Measurements from ENCODE around the gene KRTAP2-1. TPM values are rescaled to one million over a fixed set of nuclear protein-coding genes. Genes with fewer than 3 reads are reported as not detected.
A peak's percentile ranks its signal among the peaks of the same experiment; 100 is the strongest.
"Not testable (repeated sequence)": the region's sequence is repeated elsewhere in the genome, so short reads cannot be mapped to it uniquely, and the experiment has no call there.

KRTAP2-1 gene
- total RNA-seq, 1 experiment from 2014 or later, result not detected

DNA sequence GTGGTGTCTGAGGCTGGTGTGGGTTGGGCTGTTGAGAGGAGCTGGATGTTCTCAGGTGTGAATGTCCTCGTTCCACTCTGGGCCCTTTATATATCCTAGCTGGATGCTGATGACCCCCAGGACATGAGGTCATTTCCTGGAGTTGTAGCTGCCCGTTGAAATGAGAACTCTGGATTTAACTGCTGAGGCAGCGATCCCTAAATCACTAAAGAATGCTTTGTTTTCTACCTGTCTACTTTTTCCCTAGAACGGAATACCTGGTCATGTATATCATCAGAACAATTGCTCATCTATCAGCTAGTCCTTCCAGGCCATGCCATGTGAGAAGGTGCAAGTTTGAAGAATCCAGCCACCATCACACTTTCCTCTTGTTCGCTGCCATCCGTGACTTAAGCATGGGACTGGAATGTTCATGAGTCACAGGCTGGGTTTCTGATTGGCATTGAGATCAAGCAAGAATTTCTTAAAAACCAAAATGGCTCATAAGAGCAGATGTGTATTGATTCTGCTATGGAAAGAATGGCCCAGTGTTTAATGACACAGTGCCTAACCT is 13.0 kb upstream of the KRTAP2-1 start, which contains the start of gene KRTAP2-3:
Gene KRTAP2-3 (minus strand): TSS at position 63 of the 553 bp plus-strand sequence. CDS start 64 bp downstream, outside the sequence.
- peak; percentile 90 for DNase-seq (ENCODE audit: low read depth)
- in situ Hi-C loops (cut with HindIII; ENCODE audit: low pct_unique_long_range_greater_than_20kb, low sequenced_read_pairs), result no loop called here

DNA sequence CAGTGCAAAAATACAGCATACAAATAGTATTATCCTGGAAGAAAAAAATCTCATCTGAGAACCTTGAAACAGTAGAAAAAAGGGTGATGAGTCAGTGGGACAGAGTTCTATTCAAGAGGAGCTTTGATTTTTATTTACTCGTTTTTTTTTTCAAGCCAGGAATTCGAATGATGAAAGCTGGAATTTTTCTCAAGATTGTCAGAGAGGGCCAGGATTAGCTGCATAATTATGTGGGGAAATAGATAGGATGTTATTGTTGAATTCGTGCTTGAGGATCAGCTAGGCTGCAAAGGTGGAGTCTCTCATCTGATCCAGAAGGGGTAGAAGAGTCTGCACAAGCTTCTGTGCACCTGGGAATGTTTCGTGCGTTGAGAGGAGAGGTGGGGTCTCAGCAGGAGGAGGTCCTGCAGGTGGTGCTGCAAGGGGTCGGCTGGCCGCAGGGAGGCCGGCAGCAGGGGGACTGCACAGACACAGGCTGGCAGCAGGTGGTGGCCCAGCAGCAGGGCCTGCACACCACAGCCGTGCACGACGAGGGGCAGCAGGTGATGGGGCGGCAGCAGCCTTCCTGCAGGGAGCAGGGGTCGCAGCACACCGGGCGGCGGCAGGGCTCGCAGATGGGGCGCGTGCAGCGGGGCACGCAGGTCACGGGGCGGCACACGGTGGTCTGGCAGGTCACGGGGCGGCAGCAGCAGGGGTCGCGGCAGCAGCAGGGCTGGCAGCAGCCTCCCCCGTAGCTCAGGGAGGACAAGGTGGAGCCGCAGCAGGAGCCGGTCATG is 12.3 kb upstream of the KRTAP2-1 start:
- in situ Hi-C loops (cut with HindIII; ENCODE audit: low pct_unique_long_range_greater_than_20kb, low sequenced_read_pairs), result not testable (repeated sequence)
- DNase-seq (ENCODE audit: low read depth), result peak; percentile 86

DNA sequence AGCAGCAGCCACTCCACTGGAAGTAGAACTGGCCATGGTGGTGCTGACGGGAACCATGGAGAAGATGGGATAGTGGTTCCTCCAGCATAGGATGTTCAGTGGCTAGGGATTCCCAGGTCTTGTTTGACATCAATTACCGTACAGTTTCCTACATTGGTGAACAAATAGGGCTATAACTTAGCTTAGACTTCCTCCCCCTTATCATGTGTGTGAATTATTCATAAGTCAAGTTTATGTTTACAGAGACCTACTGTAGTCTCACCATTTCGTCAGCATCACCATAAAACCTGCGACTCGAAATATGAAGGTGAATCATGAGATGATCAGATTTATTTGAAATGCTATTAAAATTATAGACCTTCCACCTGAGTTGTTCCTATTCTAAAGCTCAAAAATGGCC is 11.6 kb upstream of the KRTAP2-1 start:
- DNase-seq (ENCODE audit: low read depth), result no peak
- in situ Hi-C loops (cut with HindIII; ENCODE audit: low pct_unique_long_range_greater_than_20kb, low sequenced_read_pairs), result no loop called here

DNA sequence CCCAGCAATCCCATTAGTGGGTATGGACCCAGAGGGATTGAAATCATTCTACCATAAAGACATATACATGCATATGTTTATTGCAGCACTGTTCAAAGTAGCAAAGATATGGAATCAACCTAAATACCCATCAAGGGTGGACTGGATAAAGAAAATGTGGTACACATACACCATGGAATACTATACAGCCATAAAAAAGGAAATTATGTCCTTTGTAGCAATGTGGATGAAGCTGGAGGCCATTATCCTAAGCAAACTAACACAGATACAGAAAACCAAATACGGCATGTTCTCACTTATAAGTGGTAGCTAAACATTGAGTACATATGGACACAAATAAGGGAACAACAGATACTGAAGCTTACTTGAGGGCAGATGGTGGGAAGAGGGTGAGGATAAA is 10.4 kb upstream of the KRTAP2-1 start:
- no peak for DNase-seq (ENCODE audit: low read depth)
- in situ Hi-C loops (cut with HindIII; ENCODE audit: low pct_unique_long_range_greater_than_20kb, low sequenced_read_pairs), result no loop called here

DNA sequence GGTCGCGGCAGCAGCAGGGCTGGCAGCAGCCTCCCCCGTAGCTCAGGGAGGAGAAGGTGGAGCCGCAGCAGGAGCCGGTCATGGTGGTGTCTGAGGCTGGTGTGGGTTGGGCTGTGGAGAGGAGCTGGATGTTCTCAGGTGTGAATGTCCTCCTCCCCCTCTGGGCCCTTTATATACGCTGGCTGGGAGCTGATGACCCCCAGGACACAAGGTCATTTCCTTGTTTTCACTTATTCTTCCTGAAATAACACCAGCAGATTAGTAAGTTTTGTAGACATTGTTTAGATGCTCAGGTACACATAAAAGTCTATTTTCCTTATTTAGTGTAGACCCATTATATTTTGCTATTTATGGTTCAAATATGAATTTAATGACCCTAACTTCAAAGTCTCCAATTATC is 8.0 kb upstream of the KRTAP2-1 start, which contains the start of gene KRTAP2-2:
Gene KRTAP2-2 (minus strand): TSS at position 101 of the 400 bp plus-strand sequence. CDS start 19 bp downstream, at position 82.
- in situ Hi-C loops (cut with HindIII; ENCODE audit: low pct_unique_long_range_greater_than_20kb, low sequenced_read_pairs), result not testable (repeated sequence)

DNA sequence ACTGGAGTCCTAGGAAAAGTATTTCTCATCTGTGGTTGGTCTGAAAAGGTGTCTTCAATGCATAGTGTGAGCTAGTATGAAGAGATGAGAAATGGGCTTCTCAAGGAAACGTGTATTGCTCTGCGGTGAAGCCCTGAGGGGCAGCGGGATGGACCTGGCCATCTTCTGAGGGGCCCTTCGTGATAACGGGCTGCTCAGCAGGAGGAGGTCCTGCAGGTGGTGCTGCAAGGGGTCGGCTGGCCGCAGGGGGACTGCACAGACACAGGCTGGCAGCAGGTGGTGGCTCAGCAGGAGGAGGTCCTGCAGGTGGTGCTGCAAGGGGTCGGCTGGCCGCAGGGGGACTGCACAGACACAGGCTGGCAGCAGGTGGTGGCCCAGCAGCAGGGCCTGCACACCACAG is 7.4 kb upstream of the KRTAP2-1 start:
- in situ Hi-C loops (cut with HindIII; ENCODE audit: low pct_unique_long_range_greater_than_20kb, low sequenced_read_pairs); DNase-seq (ENCODE audit: low read depth): not testable (repeated sequence)

More for the DNA sequence above, 8.0 kb upstream of the KRTAP2-1 start, which contains the start of gene KRTAP2-2:
- DNase-seq (ENCODE audit: low read depth), result not testable (repeated sequence)

DNA sequence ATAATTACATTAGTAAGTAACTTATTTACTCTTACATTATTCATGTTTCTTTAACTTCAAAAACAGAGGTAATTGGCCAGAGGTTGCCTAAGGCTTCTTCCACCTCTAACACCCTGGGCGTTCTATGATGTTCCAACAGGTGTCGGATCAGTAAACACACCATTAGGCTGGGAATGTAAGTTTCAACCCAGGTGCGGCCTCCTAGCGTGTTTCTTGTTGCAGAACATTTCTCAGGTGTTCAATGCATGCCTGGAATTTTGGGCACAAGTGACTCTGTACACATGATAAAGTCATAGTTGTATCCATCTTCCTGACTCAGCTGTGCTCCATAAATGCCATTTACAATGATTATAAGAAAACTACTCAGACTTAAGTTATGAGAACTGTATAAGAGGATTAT is 6.9 kb upstream of the KRTAP2-1 start:
- in situ Hi-C loops (cut with HindIII; ENCODE audit: low pct_unique_long_range_greater_than_20kb, low sequenced_read_pairs), result no loop called here

DNA sequence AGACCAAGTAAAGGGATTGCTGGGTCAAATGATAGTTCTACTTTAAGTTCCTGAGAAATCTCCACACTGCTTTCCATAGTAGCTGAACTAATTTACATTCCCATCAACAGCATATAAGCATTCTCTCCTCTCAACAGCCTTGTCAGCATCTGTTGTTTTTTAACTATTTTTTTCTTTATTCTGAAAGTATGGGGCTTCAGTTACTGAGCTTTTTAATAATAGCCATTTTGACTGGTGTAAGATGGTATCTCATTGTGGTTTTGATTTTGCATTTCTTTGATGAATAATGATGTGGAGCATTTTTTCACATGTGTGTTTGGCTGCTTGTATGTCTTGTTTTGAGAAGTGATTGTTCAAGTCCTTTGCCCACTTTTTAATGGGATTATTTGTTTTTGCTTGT is 5.5 kb upstream of the KRTAP2-1 start:
- DNase-seq (ENCODE audit: low read depth), result no peak
- in situ Hi-C loops (cut with HindIII; ENCODE audit: low pct_unique_long_range_greater_than_20kb, low sequenced_read_pairs), result no loop called here

More for the DNA sequence above, 6.9 kb upstream of the KRTAP2-1 start:
- DNase-seq (ENCODE audit: low read depth), result no peak

DNA sequence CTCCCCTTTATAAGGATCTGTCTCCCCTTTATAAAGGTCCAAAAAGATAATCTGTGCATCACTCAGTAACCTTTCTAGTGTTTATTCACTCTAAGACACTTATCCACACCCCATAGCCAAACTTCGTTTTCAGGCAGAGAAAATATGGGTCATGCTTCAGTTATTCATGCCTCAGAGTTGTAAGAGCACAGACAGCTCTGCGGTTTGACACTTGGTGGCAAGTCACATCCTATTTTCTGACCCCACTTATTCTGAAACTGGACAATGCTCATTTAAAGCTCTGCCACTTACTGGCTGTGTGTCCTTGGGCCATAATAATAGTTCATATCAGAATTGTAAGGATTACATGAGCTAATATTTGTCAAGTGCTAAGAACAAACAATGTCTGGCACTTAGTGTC is 2.0 kb upstream of the KRTAP2-1 start:
- no peak for DNase-seq (ENCODE audit: low read depth)
- in situ Hi-C loops (cut with HindIII; ENCODE audit: low pct_unique_long_range_greater_than_20kb, low sequenced_read_pairs), result no loop called here

DNA sequence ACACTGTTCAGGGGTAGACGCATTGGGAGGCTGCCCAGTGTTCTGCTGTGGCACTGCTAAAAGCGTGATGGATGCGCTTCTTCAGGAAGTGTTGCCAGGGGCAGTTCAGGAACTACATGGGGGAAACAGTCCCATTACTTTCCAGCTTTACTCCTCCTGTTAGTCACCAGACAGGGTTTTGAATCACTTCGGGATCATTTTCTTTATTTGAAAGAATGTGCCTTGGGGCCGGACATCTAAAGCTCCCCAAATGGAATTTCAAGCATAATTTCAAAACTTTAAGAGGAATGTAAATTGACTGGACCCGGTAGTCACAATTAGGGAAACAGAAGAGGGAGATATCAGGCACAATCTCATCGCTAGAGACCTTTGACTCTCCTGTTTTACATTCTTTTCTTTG is 1.3 kb upstream of the KRTAP2-1 start:
- no peak for DNase-seq (ENCODE audit: low read depth)
- in situ Hi-C loops (cut with HindIII; ENCODE audit: low pct_unique_long_range_greater_than_20kb, low sequenced_read_pairs), result no loop called here

DNA sequence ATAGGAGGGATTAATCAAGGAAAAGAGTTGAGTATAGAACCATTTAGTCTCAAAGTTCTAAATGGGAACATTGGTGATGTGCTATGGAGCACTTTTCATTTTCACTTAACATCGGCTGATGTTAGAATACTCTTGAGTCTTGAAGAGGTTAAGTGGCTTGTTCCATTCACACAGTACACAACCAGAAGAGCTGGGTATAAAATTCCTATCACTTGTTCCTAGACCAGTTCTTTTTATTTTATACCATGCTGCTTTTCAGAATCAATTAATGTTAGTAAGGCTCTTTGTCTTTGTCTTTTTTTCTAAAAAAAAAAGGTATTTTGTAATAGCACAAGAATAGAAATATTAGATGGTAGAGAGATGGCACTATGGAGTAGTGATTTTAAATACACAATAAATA is 4.2 kb downstream of the KRTAP2-1 start:
- in situ Hi-C loops (cut with HindIII; ENCODE audit: low pct_unique_long_range_greater_than_20kb, low sequenced_read_pairs), result no loop called here
- no peak for DNase-seq (ENCODE audit: low read depth)

DNA sequence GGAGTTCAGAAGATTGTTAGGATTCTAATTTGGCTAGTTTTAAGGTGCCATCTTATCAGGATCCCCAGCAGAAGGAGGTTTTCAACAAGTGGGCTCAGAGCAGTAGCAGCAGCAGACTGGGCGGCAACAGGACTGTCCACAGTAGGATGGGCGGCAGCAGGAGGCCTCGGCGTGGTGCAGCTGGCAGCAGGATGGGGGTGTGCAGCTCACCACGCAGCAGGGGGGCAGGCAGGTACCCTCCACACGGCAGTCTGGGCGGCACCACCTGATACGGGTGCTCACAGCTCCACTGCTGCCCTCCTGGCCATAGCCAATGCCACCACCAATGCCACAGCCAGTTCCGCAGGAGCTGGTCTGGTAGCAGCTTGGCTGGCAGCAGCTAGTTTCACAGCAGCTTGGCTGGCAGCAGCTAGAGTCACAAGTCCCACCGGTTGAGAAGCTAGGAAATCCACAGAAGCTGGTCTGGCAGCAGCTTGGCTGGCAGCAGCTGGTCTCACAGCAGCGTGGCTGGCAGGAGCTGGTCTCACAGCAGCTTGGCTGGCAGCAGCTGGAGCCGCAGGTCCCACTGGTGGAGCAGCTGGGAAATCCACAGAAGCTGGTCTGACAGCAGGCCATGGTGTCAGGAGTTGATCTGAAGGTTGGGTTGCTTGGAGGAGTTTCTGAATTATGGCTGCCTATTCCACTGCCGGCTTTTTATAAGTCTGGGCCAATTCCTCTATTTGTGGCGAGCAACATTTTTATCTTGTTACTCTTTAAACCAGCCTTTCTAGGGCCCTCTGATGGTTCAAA is 6.1 kb downstream of the KRTAP2-1 start, which contains the start of gene KRTAP1-1:
Gene KRTAP1-1 (minus strand): TSS at position 668 of the 789 bp plus-strand sequence. CDS start 53 bp downstream, at position 615.
- DNase-seq (ENCODE audit: low read depth); in situ Hi-C loops (cut with HindIII; ENCODE audit: low pct_unique_long_range_greater_than_20kb, low sequenced_read_pairs): not testable (repeated sequence)

DNA sequence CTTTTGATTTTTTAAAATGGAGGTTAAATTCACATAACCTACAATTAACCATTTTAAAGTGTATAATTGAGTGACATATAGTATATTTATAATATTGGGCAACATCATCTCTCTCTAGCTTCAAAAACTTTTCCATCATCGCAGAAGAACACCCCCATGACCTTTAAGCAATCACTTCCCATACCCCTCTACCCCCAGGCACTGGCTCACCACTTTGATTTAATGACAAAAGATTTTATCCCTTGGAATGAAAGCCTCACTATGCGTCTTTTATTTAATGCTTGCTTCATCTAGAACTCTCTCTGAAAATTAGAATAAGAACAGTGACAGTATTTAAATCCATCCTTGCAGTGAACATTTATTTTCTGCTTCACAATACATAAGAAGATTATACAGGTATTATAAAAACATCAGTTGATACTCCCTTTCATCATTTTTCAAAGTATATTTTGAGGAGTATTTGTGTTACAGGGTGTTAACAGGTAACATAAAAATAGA is 9.2 kb downstream of the KRTAP2-1 start:
- in situ Hi-C loops (cut with HindIII; ENCODE audit: low pct_unique_long_range_greater_than_20kb, low sequenced_read_pairs), result no loop called here
- no peak for DNase-seq (ENCODE audit: low read depth)

DNA sequence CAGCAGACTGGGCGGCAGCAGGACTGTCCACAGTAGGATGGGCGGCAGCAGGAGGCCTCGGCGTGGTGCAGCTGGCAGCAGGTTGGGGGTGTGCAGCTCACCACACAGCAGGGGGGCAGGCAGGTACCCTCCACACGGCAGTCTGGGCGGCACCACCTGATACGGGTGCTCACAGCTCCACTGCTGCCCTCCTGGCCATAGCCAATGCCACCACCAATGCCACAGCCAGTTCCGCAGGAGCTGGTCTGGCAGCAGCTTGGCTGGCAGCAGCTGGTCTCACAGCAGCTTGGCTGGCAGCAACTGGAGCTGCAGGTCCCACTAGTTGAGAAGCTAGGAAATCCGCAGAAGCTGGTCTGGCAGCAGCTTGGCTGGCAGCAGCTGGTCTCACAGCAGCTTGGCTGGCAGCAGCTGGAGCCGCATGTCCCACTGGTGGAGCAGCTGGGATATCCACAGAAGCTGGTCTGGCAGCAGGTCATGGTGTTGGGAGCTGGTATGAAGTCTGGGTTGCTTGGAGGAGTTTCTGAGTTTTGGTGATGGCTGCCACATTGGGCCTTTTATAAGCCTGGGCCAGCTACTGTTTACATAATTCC is 12.7 kb downstream of the KRTAP2-1 start, which contains the start of gene KRTAP1-3:
Gene KRTAP1-3 (minus strand): TSS at position 529 of the 590 bp plus-strand sequence. CDS start 53 bp downstream, at position 476.
- DNase-seq (ENCODE audit: low read depth); in situ Hi-C loops (cut with HindIII; ENCODE audit: low pct_unique_long_range_greater_than_20kb, low sequenced_read_pairs): not testable (repeated sequence)

DNA sequence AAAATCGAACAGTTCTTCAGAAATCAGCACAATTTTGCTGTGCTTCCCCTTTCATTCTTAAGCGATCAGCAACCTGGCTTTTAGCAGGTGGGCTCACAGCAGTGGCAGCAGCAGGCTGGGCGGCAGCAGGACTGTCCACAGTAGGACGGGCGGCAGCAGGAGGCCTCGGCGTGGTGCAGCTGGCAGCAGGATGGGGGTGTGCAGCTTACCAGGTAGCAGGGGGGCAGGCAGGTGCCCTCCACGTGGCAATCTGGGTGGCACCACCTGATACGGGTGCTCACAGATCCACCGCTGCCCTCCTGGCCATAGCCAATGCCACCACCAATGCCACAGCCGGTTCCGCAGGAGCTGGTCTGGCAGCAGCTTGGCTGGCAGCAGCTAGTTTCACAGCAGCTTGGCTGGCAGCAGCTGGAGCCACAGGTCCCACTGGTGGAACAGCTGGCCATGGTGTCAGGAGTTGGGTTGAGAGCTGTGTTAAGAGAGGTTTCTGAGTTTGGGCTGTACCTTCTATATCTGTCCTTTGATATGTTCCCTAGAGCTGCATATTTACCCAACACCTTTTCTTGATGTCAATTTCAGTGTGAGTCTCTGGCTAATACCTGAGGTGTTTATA is 17.4 kb downstream of the KRTAP2-1 start, which contains the start of gene KRTAP1-4:
Gene KRTAP1-4 (minus strand): TSS at position 563 of the 613 bp plus-strand sequence. CDS start 117 bp downstream, at position 446.
- in situ Hi-C loops (cut with HindIII; ENCODE audit: low pct_unique_long_range_greater_than_20kb, low sequenced_read_pairs), result no loop called here
- DNase-seq (ENCODE audit: low read depth), result no peak

DNA sequence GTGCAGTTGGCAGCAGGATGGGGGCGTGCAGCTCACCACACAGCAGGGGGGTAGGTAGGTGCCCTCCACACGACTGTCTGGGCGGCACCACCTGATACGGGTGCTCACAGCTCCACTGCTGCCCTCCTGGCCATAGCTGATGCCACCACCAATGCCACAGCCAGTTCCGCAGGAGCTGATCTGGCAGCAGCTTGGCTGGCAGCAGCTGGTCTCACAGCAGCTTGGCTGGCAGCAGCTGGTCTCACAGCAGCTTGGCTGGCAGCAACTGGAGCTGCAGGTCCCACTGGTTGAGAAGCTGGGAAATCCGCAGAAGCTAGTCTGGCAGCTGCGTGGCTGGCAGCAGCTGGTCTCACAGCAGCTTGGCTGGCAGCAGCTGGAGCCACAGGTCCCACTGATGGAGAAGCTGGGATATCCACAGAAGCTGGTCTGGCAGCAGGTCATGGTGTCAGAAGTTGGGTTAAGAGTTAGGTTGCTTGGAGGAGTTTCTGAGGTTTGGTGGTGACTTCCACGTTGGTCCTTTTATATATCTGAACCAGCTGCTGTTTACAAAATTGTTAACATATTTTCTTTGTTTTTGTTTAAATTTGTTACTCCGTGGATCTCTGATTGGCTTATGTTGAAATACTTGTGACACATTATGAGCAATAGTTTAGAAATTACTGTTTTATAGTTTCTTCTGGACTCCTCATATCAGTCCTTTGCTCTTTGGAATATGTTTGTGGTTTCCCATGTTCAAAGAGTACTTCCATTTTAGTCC is 20.2 kb downstream of the KRTAP2-1 start, which contains the start of gene KRTAP1-5:
Gene KRTAP1-5 (minus strand): TSS at position 494 of the 757 bp plus-strand sequence. CDS start 53 bp downstream, at position 441.
- in situ Hi-C loops (cut with HindIII; ENCODE audit: low pct_unique_long_range_greater_than_20kb, low sequenced_read_pairs), result no loop called here
- DNase-seq (ENCODE audit: low read depth), result no peak

DNA sequence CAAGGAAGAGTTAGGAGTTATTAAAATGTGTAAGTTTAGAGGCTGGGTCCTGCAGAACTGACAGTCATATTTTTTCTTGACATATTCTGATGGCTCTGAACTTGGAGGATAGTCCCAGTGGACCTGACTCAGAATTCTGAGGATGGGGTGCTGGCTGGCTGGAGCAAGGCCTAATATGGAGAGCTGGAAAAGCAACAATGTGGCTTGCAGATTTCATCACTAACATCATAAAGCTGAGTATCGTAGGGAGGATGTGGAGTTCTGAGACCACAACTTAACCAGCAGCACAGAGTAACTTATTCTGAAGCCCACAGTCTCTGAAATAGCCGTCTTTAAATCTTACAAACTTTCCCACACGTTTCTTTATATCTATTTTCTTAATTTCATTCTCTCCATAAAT is 22.4 kb downstream of the KRTAP2-1 start:
- DNase-seq (ENCODE audit: low read depth), result no peak
- in situ Hi-C loops (cut with HindIII; ENCODE audit: low pct_unique_long_range_greater_than_20kb, low sequenced_read_pairs), result no loop called here

All from Caki2 (cell line).